Activated T-cell treated with anti-CD3 and anti-CD28 coated beads for 1 hour (primary cell): ENCODE data around the gene ANGPTL7.
"Not testable (repeated sequence)": the region's sequence is repeated elsewhere in the genome, so short reads cannot be mapped to it uniquely, and the experiment has no call there.

ENCODE experiments used
- DNase-seq: peaks from one replicate; pipeline ENCODE4 v3.0.0-alpha.2; 2020; ENCODE audit warnings: low read depth

Gene ANGPTL7

DNA sequence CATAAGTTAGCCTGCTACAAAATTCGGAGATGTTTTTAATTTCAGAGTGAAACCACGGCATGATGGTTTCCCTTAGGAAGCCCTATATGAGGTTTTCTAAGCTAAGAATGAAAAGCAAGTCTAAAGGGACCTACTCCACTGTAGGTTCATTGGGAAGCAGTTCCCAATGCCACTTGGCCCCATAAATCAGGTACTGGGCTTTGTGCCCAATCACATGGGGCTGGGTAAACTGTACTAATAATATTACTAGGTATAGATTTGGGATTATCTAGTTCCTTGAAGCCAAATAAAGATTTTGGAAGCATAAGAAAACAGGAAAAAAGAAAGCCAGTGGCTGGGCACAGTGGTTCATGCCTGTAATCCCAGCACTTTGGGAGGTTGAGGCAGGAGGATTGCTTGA lies 19.1 kb upstream of the ANGPTL7 start:
- DNase-seq, result no peak

DNA sequence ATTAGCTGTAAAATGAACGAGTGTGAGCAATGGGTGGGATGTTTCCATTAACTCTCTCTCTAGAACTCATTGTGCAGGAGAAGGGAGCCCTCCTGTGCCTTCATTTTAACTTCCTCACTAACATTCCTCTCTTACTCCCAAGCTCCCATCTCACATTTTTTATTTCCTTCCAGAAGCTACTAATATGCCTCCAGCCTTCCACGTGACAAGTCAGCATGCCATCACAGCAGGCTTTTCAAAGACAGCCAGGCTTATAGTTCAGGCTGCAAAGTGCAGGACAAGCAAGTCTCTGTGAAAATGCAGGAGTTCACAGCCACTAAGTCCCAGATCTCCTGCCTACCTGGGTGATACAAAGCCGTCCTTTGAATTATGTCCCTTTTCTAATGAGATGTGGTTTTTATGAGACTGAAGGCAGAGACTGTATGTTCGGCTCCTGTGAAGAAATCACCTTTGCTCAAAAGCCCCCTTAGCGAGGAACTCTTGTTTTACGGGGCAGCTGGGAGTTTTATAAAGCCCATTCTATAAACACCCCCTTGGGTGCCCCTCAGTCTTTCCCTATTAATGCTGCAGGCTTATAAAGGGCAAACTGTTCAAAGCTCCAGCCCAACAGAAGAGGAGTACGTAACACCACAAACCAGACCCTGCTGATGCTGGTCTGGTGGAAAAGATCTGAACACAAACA lies 14.8 kb upstream of the ANGPTL7 start:
- DNase-seq, result no peak

DNA sequence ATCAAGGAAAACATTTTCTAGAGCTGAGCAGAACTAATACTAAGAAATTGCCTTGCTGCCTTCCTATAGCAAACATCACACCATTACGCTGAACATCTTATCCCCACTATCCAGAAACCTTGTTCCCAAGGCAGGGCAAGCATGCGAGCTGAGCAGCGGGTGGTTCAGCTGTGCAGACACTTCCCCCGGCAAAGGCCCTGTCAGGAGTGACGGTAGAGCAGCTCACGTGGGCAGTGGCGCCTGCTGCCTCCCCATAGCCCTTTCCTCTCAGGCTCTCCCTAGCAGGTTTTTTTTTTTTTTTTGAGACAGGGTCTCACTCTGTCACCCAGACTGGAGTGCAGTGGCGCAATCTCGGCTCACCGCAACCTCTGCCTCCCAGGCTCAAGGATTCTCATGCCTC lies 13.7 kb upstream of the ANGPTL7 start:
- no peak for DNase-seq

DNA sequence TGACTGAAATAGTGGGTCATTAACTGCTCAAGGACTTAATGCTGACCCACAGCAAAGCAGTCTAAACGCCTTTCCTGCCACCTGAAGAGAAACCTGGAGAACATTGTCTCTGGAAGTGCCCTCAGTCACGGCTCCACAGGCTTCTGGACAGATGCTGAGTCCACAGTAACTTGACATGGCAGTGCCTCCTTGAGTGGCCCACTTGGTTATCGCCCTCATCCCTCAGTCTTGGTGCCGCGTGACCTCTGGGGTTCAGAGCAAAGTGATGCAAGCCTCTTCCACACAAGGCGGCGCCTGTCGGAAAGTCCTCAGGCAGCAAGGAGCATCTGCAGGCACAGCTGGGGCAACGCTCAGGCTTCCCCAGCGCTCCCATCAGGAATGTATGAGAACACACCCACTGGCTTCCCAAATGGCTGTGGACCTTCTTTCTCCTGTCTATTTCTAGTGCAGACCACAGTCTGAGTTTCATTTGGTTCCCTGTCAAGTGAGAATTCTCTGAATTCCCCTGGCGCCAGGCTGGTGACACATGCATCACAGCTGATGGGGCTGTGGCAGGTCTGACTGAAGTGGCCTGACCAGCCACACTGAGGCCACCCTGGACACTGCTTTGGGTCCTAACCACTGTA lies 13.0 kb upstream of the ANGPTL7 start:
- DNase-seq, result no peak

DNA sequence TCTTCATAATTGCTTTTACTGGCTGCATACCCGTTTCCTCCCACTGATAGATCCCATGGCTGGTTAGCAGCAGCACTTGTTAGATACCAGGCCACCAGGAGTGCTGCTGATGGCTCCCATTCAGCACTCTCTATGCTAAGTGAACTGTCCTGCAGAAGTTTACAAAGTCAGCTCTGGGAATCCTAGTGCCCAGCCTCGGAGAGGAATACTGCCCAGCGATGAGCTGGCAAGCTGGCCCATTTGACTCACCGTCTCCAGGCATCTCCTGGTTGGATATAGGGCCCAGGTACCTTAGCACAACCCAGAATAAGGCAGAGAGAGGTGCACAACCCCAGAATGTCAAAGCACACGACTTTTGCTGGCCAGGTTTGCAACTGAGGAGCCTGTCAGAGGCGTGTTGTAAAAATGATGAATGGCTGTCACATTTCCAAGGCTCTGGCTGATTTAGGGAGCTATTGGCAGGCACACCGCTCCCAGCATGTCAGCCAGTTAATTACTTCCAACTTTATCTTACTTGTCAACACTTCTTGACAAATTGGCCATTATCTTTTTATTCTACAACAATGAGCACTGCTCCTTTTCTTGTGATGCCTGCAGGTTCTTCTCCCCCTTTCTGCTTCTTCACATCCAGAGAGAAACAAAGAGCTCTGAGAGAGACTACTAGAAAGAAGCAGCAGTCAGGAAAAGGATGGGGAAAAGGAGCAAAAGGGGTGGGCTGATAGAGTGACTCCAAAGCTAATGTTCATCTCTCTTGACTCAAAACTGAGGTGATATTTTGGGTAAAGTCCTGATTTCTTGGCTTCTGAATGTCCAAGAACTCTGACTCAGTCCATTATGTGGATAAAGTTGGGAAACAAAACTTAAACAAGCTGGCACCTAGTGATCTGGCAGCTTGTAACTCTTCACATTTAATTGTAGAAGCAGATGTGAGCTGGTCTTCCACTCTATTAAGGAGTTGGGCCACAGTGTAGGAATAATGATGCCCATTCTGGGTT lies 10.8 kb upstream of the ANGPTL7 start:
- DNase-seq, result no peak

DNA sequence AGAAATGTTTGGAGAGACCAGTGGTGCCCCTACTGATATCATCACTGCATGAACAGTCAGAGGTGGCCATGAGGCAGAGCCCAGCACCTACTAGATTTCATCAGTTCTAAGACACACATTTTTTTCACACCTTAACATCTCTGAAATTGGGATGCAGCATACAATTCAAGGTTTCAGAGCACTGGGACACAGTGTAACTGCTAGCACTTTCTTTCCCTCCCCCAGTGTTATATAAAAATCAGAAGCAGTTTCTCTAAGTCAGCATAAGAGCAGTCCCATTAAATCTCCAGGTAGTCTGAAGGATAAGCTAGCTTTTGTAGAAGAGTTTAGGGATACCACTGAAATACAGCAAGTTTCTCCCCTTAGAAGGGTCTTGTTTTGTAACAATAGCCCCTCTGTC lies 10.0 kb upstream of the ANGPTL7 start:
- no peak for DNase-seq

DNA sequence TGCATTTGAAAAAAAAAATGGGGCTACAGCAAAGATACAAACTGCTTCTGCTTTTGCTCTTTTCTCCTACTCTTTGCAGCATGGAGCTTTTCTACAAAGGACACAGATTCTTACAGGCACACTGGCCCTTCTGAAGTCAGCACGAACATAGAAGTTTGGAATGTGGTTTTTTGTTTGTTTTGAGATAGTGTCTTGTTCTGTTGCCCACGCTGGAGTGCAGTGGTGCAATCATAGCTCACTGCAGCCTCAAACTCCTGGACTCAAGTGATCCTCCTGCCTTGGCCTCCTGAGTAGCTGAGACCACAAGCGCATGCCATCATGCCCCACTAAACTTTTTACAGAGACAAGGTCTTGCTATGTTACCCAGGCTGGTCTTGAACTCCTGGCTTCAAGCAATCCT lies 9.4 kb upstream of the ANGPTL7 start:
- not testable (repeated sequence) for DNase-seq

DNA sequence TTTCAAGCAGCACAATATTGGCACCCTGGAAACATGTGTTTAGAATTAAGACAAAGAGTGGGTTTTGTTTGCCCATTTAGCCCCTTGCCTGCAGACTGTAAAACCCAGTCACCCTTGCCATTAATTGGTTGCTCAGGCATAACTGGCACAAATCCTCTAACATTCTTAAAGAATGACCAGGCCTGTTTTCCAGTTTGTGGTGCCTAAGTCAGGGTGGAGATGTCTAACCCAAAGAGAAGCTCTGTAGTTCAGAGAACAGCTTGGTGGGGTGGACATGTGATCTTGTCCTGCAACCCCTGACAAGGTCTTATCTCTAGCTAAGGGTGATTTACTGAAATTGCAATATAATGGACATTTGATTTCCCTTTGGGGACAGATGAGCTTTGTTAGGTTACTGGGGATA lies 8.8 kb upstream of the ANGPTL7 start:
- DNase-seq, result no peak

DNA sequence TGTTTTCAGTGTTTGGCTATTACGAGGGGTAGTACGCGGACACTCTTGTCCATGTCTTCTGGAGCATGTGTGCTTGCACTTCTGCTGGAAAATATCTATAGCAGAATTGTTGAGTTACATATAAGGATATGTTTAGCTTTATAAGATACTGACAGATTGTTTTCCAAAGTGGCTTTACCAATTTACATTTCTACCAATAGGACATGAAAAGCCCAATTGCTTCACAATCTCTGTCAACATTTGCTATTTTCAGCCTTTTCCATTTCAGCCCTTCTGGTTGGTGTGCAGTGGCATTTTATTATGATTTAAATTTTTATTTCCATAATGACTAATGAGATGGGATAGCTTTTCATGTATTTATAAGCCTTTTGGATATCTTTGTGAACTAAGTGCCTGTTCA lies 6.3 kb upstream of the ANGPTL7 start:
- no peak for DNase-seq

DNA sequence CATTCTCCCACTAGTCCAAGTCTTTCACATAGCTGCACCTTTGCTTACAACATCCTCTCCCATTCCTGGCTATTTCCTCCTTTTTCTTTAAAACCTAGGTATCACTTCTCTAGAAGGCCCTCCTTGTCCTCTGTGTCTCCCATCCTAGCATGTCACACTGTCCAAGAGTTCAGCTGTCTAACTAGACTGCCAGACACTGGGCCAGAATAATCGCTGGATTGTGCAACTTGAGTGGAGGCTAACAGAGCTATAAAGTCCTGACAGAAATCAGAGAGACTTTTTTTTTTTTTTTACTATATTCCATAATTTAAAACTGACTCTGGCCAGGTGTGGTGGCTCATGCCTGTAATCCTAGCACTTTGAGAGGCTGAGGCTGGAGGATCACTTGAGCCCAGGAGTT lies 4.2 kb upstream of the ANGPTL7 start:
- no peak for DNase-seq

DNA sequence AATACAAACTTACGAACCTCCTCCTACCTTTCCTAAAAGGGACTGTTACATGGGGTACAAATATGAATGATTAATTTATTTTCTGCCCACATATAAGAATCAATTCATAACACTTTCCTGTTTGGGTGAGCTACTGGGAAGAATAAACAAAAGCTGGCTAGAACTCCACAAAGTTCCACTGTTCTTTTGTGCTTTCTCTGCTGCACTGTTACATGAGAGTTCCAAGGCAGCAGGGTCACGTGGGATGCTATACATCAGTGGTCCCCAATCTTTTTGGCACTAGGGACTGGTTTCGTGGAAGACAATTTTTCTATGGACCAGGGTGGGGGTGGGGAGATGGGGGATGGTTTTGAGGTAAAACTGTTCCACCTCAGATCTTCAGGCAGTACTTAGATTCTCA lies 2.2 kb upstream of the ANGPTL7 start:
- DNase-seq, result no peak

DNA sequence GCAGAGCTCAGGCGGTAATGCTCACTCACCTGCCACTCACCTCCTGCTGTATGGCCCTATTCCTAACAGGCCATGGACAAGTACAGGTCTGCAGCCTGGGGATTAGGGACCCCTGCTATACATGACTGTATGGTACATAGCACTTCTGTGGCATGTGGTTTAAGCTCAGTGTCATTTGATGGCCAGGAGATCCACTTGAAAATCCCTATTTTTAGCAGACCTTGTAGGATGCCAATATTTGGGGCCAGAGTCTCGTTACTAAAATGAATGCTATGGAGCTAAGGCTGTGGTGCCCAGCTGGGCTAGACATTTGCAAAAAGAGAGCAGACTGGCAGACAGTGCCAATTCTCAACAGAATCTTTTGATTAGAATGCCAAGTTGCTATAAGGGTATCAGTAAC lies 1.7 kb upstream of the ANGPTL7 start:
- no peak for DNase-seq

DNA sequence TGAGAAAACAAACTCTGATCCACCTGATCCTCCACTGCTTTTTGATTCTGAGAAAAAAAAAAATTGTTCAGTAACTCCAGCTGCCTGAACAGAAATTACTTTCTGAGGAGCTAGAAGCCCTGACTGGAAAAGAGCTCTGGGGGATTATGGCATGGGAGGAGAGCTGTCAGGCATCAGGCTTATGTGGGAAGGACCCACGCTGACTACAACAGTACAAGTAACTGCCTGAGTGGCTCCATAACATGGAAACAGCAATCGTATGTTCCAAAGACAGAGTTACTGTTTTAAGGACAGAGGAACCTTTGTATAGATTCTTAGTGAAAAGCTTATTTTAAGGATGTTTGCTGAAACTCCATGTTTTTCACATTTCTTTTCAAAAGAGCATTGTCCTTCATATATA lies 1.2 kb upstream of the ANGPTL7 start:
- no peak for DNase-seq

DNA sequence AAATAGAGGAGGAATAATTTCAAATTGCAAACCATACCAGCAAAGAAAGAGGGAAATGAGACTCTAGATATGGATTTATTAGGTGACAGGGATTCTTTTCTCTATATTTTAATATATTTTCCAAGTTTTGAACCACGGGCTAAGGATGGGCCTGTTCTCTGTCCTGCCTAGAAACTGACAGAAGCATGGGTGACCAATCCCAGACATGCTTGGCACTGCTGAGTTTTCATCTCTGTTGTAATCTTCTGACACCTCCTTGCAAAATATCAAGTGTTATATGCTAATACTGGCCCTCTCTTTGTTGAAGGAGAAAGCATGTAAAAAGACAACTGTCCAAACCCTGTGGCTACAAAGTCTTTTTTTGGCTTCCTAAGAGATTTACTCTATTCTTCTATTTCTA lies 774 bp upstream of the ANGPTL7 start:
- DNase-seq, result no peak

DNA sequence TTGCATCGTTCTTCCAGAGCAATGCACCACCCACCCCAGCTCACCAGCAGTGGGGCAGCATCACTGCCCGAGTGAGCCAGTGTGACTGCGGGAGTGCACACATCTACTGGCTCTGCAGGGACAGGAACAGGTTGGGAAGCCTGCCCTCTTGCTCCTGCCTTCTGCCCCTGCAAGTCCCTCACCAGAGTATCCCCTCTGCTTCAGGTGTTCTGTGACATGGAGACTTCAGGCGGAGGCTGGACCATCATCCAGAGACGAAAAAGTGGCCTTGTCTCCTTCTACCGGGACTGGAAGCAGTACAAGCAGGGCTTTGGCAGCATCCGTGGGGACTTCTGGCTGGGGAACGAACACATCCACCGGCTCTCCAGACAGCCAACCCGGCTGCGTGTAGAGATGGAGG lies 4.2 kb downstream of the ANGPTL7 start:
- DNase-seq, result no peak

DNA sequence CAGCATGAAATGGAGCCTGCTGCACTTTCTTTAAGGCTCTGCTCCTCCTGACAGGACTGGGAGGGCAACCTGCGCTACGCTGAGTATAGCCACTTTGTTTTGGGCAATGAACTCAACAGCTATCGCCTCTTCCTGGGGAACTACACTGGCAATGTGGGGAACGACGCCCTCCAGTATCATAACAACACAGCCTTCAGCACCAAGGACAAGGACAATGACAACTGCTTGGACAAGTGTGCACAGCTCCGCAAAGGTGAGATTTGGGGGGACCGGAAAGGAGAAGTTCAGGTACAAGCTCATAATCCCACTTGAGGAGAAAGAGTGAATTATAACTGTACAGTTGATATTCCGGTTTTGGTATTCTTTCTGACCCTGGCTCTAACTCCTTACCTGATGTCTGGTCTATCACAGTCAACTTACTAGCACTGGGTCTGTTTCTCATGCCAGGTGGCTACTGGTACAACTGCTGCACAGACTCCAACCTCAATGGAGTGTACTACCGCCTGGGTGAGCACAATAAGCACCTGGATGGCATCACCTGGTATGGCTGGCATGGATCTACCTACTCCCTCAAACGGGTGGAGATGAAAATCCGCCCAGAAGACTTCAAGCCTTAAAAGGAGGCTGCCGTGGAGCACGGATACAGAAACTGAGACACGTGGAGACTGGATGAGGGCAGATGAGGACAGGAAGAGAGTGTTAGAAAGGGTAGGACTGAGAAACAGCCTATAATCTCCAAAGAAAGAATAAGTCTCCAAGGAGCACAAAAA lies 5.4 kb downstream of the ANGPTL7 start:
- DNase-seq, result no peak

DNA sequence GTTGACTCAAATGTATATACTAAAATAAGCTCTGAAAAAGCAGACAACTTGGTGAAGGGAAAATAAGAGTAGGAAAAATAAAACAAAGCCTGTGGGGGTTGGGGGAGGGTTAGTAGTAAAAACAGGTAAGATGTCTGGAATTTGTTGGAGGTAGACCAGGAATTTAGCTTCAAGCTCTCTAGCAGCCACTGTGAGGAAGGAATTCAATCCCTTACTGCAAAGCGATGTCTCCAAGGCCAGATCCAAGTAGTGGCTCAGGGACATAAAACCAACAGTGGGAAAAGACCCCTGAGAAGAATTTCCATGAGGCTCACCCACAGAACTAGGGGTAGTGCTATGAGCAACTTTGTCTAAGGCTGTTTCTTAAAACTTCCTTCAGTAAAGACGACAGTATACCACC lies 7.8 kb downstream of the ANGPTL7 start:
- DNase-seq, result no peak

DNA sequence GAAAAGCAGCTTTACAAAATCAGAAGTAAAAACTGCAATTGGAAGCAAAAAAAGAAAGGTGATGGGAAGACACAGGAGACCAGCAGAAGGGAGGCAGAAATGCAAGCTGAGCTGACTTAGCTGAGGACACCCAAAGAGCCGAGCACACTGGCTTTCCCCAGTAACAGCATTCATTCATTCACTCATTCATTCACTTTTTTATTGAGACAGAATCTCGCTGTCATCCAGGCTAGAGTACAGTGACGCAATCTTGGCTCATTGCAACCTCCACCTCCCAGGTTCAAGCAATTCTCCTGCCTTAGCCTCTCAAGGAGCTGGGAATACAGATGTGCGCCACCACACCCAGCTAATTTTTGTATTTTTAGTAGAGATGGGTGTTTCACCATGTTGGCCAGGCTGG lies 8.2 kb downstream of the ANGPTL7 start:
- DNase-seq, result no peak

DNA sequence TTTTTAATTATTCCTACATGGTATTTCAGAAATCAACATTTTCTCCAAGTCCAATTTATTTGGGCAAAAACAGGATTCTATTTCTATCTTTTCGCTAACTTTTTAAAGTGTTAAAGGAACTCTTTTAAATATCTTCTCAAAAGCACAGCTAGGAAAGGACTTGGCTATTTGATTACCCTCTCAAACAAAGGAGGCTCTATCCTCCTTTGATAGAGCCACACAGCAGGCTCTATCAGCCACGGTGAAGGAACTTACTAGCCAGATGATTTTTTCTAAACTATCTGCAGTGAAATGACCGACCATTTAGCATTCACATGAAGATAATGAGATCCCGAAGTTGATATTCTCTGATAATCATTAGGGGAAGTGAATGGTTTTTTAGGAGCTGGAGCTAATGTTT lies 9.1 kb downstream of the ANGPTL7 start:
- no peak for DNase-seq

DNA sequence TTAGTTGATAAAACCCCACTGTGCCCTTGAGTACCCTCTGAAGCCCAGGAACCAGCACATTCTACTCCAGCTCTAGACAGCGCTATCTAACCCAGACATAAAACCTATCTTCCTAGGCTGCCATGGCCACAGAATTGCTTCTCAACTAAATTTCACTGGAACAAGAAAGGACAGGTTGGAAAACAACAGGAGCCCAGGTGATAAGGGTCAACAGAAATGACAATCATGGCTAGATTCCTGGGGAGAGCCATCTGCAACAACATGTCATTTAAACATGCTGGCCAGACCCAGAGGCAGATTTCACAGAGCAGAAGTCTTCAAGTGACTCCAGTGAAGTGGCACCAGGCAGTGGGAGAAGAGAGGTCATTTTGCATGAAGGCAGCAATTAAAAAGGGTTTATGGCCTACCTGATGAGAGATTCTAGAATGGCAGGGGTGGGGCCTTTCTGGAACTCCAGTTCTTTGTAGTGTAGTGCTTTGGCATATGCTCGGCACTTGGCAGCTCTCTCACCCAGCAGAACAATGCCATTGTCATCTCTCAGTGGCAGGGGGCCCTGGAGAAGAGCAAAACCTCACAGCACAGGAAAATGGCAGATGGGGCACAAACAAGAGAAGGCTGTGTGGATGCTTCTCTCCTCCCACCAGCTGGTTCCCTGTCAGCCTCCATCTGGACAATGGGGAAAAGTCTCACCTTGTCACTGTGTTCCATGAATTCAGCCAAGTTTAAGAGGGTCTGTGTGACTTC lies 9.9 kb downstream of the ANGPTL7 start:
- DNase-seq, result no peak

DNA sequence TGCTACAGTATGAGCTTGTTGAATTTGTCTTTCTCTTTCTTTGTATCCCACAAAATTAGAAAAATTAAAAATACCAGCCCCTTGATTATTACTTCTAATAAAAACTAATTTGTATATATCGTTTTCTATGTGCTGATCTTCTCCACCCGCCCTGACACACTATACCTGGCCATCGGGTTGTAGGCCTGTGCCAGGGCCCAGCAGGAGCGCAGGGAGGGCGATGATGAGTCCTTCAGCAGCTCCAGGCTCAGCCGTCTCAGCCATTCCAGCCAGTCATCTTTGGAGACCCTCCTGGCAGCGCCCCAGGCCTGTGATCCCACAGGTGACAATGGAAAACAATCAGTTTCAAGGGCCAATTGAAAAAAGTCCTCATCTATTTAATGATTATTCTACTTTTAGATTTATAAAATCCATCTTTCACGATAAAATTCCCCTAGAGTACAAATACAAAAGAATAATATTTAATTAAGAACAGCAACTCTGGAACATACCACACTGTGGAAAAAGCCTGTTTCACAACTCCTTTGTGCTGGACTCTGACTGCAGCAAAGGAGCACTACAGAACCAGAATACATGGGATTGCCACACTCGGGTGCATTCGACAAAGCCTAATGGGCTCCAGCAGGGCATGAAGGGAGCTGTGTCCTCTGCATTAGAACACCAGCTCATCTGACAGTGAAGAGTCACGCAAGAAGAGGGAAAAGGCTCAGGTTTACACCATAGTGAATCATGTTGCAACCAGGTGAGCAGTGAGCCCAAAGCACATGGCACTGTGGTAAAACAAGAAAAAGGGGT lies 15.4 kb downstream of the ANGPTL7 start:
- DNase-seq, result no peak
